Skeletal muscle tissue (tissue), 4 donors: ENCODE data around the gene PSMB8. TPM values are rescaled to one million over a fixed set of nuclear protein-coding genes. Genes with fewer than 3 reads are reported as not detected.

Experiments
- H3K27ac ChIP-seq: one replicate; pipeline ENCODE4 v1.7.0; 2013; ENCODE audit warnings: mild to moderate bottlenecking, low read depth, low read length, inconsistent platforms
- H3K27me3 ChIP-seq, 3 donors: one replicate each; pipeline ENCODE4 v1.7.0; 2013; ENCODE audit warnings: low read length in 3 of 3; ENCODE audit not compliant: control insufficient read depth in 3 of 3, insufficient read depth in 3 of 3
- H3K36me3 ChIP-seq, 3 donors: one replicate each; pipeline ENCODE4 v1.7.0; 2013; ENCODE audit warnings: low read length in 3 of 3; ENCODE audit not compliant: control insufficient read depth in 3 of 3, insufficient read depth in 3 of 3
- H3K4me1 ChIP-seq, 3 donors: one replicate each; pipeline ENCODE4 v1.7.0; 2013; ENCODE audit warnings: low read length in 3 of 3, mild to moderate bottlenecking in 3 of 3; ENCODE audit not compliant: control insufficient read depth in 3 of 3, insufficient read depth in 3 of 3
- H3K4me3 ChIP-seq, 3 donors: one replicate each; pipeline ENCODE4 v1.7.0; 2013; ENCODE audit warnings: low read length in 3 of 3
- H3K9ac ChIP-seq, 3 donors: one replicate each; pipeline ENCODE4 v1.7.0; 2013; ENCODE audit warnings: low read length in 3 of 3, mild to moderate bottlenecking in 3 of 3, moderate library complexity in 2 of 3, low read depth in 1 of 3
- H3K9me3 ChIP-seq, 3 donors: one replicate each; pipeline ENCODE4 v1.7.0; 2013; ENCODE audit warnings: low read length in 3 of 3; ENCODE audit not compliant: control insufficient read depth in 3 of 3
- total RNA-seq: library from RNA; depleted of rRNA; stranded (reverse); fragments of >200 nt; gene quantifications from one replicate; pipeline ENCODE4 v1.2.3, GENCODE V29; 2014
- donor health status: Osteomylitis.

Gene PSMB8
- total RNA-seq, 1 donor from 2014 or later = 18.8 TPM

- Histone ChIP-seq H3K27me3 (no peaks in the 10 kb centered on the region), H3K4me1 (peaks cover 6 to 19% (median 10%) of the 10 kb centered on the region in 3 donors), H3K27ac (no peak overlapping the region), H3K36me3 (peaks cover 0 to 13% (median 2%) of the 10 kb centered on the region in 3 donors), H3K4me3 (no peak overlapping the region), H3K9ac (no peak overlapping the region), H3K9me3 (no peaks in the 10 kb centered on the region)
Observed at GRCh38 chr6:32858194-32858593, 14.3 kb upstream of the PSMB8 start.

- Histone ChIP-seq H3K9ac (no peak overlapping the region), H3K4me3 (no peak overlapping the region), H3K36me3 (peaks cover 0 to 13% (median 2%) of the 10 kb centered on the region in 3 donors), H3K27me3 (no peaks in the 10 kb centered on the region), H3K9me3 (no peaks in the 10 kb centered on the region), H3K27ac (no peak overlapping the region), H3K4me1 (peaks cover 9 to 27% (median 16%) of the 10 kb centered on the region in 3 donors)
Observed at GRCh38 chr6:32857156-32857891, 13.5 kb upstream of the PSMB8 start.

- Histone ChIP-seq H3K9me3 (no peaks in the 10 kb centered on the region), H3K9ac (no peak overlapping the region), H3K4me3 (no peak overlapping the region), H3K4me1 (peaks cover 15 to 44% (median 27%) of the 10 kb centered on the region in 3 donors), H3K27ac (peak overlapping the region; percentile 95), H3K36me3 (peaks cover 10 to 24% (median 15%) of the 10 kb centered on the region in 3 donors), H3K27me3 (no peaks in the 10 kb centered on the region)
Observed at GRCh38 chr6:32855467-32856174, 11.8 kb upstream of the PSMB8 start.

GRCh38 chr6:32854376-32855178 is 10.7 kb upstream of the PSMB8 start:
- Histone ChIP-seq H3K27me3 (no peaks in the 10 kb centered on the region), H3K27ac (peak overlapping the region; percentile 95), H3K9ac (peak overlapping the region; percentile 69 to 98 (median 96)), H3K4me1 (peaks cover 15 to 45% (median 27%) of the 10 kb centered on the region in 3 donors), H3K4me3 (peak overlapping the region; percentile 89 to 91 (median 89)), H3K9me3 (no peaks in the 10 kb centered on the region), H3K36me3 (peaks cover 18 to 32% (median 25%) of the 10 kb centered on the region in 3 donors)

- Histone ChIP-seq H3K27ac (peak within 1 kb of the TSS; percentile 95), H3K9ac (peak within 1 kb of the TSS; percentile 90 to 98 (median 96)), H3K36me3 (peaks cover 21 to 35% (median 26%) of the 10 kb centered on the region in 3 donors), H3K27me3 (no peaks in the 10 kb centered on the region), H3K4me1 (peaks cover 15 to 45% (median 27%) of the 10 kb centered on the region in 3 donors), H3K9me3 (no peaks in the 10 kb centered on the region), H3K4me3 (peak within 1 kb of the TSS; percentile 89 to 91 (median 89))
Observed at GRCh38 chr6:32853541-32854375, 9.9 kb upstream of the PSMB8 start, which contains the start of the genes PSMB9 and TAP1. Gene PSMB9, plus strand, starts transcription at chr6:32854192. Its CDS starts 38 bp downstream, at chr6:32854230. Gene TAP1, minus strand, starts transcription at chr6:32853704. Its CDS starts 68 bp downstream, at chr6:32853636.

- H3K27me3 ChIP-seq = no peaks in the 10 kb centered on the region
- peak overlapping the region; percentile 89 to 91 (median 89) for H3K4me3 ChIP-seq
- peak overlapping the region; percentile 90 to 98 (median 96) for H3K9ac ChIP-seq
- peaks cover 28 to 38% (median 34%) of the 10 kb centered on the region in 3 donors for H3K36me3 ChIP-seq
- H3K9me3 ChIP-seq = no peaks in the 10 kb centered on the region
- H3K4me1 ChIP-seq = peaks cover 15 to 45% (median 27%) of the 10 kb centered on the region in 3 donors
- H3K27ac ChIP-seq = peak overlapping the region; percentile 95
Observed at GRCh38 chr6:32852844-32853540, 9.1 kb upstream of the PSMB8 start.

- peaks cover 34 to 41% (median 41%) of the 10 kb centered on the region in 3 donors for H3K36me3 ChIP-seq
- H3K27ac ChIP-seq = peak overlapping the region; percentile 95
- peak overlapping the region; percentile 89 to 91 (median 89) for H3K4me3 ChIP-seq
- H3K27me3 ChIP-seq = no peaks in the 10 kb centered on the region
- no peaks in the 10 kb centered on the region for H3K9me3 ChIP-seq
- H3K4me1 ChIP-seq = peaks cover 15 to 45% (median 27%) of the 10 kb centered on the region in 3 donors
- H3K9ac ChIP-seq = peak overlapping the region; percentile 90 to 98 (median 96)
Observed at GRCh38 chr6:32852018-32852843, 8.4 kb upstream of the PSMB8 start.

GRCh38 chr6:32851025-32851424 is 7.2 kb upstream of the PSMB8 start:
- peaks cover 15 to 44% (median 27%) of the 10 kb centered on the region in 3 donors for H3K4me1 ChIP-seq
- no peak overlapping the region for H3K4me3 ChIP-seq
- no peaks in the 10 kb centered on the region for H3K9me3 ChIP-seq
- no peak overlapping the region for H3K9ac ChIP-seq
- H3K27ac ChIP-seq = no peak overlapping the region
- no peaks in the 10 kb centered on the region for H3K27me3 ChIP-seq
- peaks cover 39 to 53% (median 52%) of the 10 kb centered on the region in 3 donors for H3K36me3 ChIP-seq
